ENCODE results near the gene GSTT2. TPM values are rescaled to one million over a fixed set of nuclear protein-coding genes. Genes with fewer than 3 reads are reported as not detected.

GSTT2 gene
- total RNA-seq, 1 donor from 2014 or later: 0.60 TPM

GRCh38 chr22:24016156-24016555 is 36.2 kb downstream of the GSTT2 start:
- Mint-ChIP-seq H3K9me3 (ENCODE audit: low read depth) (no peaks in the 10 kb centered on the region), H3K36me3 (ENCODE audit: insufficient read depth) (peaks cover 6% of the 10 kb centered on the region), H3K27ac (no peak overlapping the region), H3K27me3 (no peaks in the 10 kb centered on the region), H3K4me3 (ENCODE audit: low read depth) (no peak overlapping the region), H3K4me1 (ENCODE audit: low read depth) (peaks cover 10% of the 10 kb centered on the region)
- TF ChIP-seq CTCF (IDR thresholded peaks at IDR 0.05; ENCODE audit: unreplicated experiment): no peak
- DNase-seq (ENCODE audit: low spot score, unreplicated experiment): no peak

- Mint-ChIP-seq H3K9me3 (ENCODE audit: low read depth) (peaks cover 4% of the 10 kb centered on the region), H3K27me3 (no peaks in the 10 kb centered on the region), H3K36me3 (ENCODE audit: insufficient read depth) (peaks cover 11% of the 10 kb centered on the region), H3K4me3 (ENCODE audit: low read depth) (no peak overlapping the region), H3K4me1 (ENCODE audit: low read depth) (peaks cover 6% of the 10 kb centered on the region), H3K27ac (peak overlapping the region; percentile 33)
- TF ChIP-seq CTCF (IDR thresholded peaks at IDR 0.05; ENCODE audit: unreplicated experiment): no peak
- no peak for DNase-seq (ENCODE audit: low spot score, unreplicated experiment)
Measured at GRCh38 chr22:24021304-24021703, 41.4 kb downstream of the GSTT2 start.

GRCh38 chr22:24023204-24023789 is 43.4 kb downstream of the GSTT2 start:
- no peak overlapping the region for H3K4me3 Mint-ChIP-seq (ENCODE audit: low read depth)

GRCh38 chr22:24024354-24024753 is 44.4 kb downstream of the GSTT2 start:
- Mint-ChIP-seq H3K27ac (no peak overlapping the region), H3K4me1 (ENCODE audit: low read depth) (peaks cover 10% of the 10 kb centered on the region), H3K27me3 (no peaks in the 10 kb centered on the region), H3K4me3 (ENCODE audit: low read depth) (no peak overlapping the region), H3K9me3 (ENCODE audit: low read depth) (peaks cover 4% of the 10 kb centered on the region), H3K36me3 (ENCODE audit: insufficient read depth) (peaks cover 9% of the 10 kb centered on the region)
- no peak for DNase-seq (ENCODE audit: low spot score, unreplicated experiment)
- TF ChIP-seq CTCF (IDR thresholded peaks at IDR 0.05; ENCODE audit: unreplicated experiment): no peak

More at GRCh38 chr22:24023204-24023789, 43.4 kb downstream of the GSTT2 start:
- Mint-ChIP-seq H3K9me3 (ENCODE audit: low read depth) (peaks cover 4% of the 10 kb centered on the region), H3K36me3 (ENCODE audit: insufficient read depth) (peaks cover 9% of the 10 kb centered on the region), H3K27ac (no peak overlapping the region), H3K4me1 (ENCODE audit: low read depth) (peaks cover 10% of the 10 kb centered on the region), H3K27me3 (no peaks in the 10 kb centered on the region)
- no peak for TF ChIP-seq CTCF (IDR thresholded peaks at IDR 0.05; ENCODE audit: unreplicated experiment)
- DNase-seq (ENCODE audit: low spot score, unreplicated experiment): no peak

GRCh38 chr22:24025475-24025874 is 45.5 kb downstream of the GSTT2 start:
- TF ChIP-seq CTCF (IDR thresholded peaks at IDR 0.05; ENCODE audit: unreplicated experiment): no peak
- Mint-ChIP-seq H3K36me3 (ENCODE audit: insufficient read depth) (peaks cover 8% of the 10 kb centered on the region), H3K27ac (peak overlapping the region; percentile 69), H3K27me3 (no peaks in the 10 kb centered on the region), H3K4me1 (ENCODE audit: low read depth) (peaks cover 10% of the 10 kb centered on the region), H3K9me3 (ENCODE audit: low read depth) (peaks cover 4% of the 10 kb centered on the region), H3K4me3 (ENCODE audit: low read depth) (no peak overlapping the region)
- DNase-seq (ENCODE audit: low spot score, unreplicated experiment): no peak
